H1 (cell line): ENCODE data around the gene RNF225. TPM values are rescaled to one million over a fixed set of nuclear protein-coding genes. Genes with fewer than 3 reads are reported as not detected.

Experiments
- CHD2 ChIP-seq: IDR thresholded peaks from 2 replicates; pipeline ENCODE4 v1.6.1; 2012; ENCODE audit warnings: low read length, improper control_type of control experiment
- CHD7 ChIP-seq: fragments of 300-600 bp; sonication (generic); IDR thresholded peaks from 2 replicates; pipeline ENCODE4 v1.7.1; 2012; ENCODE audit warnings: low read length, moderate library complexity, mild to moderate bottlenecking, inconsistent platforms; ENCODE audit not compliant: insufficient replicate concordance
- CTBP2 ChIP-seq: IDR thresholded peaks from 2 replicates; pipeline ENCODE4 v1.7.0; 2011; ENCODE audit warnings: borderline replicate concordance, mild to moderate bottlenecking, moderate library complexity, mixed read lengths, low read length; ENCODE audit not compliant: insufficient read depth, insufficient read length
- E2F6 ChIP-seq: IDR thresholded peaks from 2 replicates; pipeline ENCODE4 v1.6.1; 2012; ENCODE audit warnings: inconsistent platforms
- EZH2 ChIP-seq: fragments of 200-600 bp; sonication (generic); IDR thresholded peaks from 2 replicates; pipeline ENCODE4 v1.7.1; 2012; ENCODE audit warnings: low read depth, mild to moderate bottlenecking, moderate library complexity, low read length, inconsistent platforms; ENCODE audit not compliant: severe bottlenecking
- KDM4A ChIP-seq: IDR thresholded peaks from one replicate; pipeline ENCODE4 v1.7.1; 2012; ENCODE audit warnings: low read depth, mild to moderate bottlenecking, moderate library complexity, low read length, inconsistent platforms; ENCODE audit not compliant: severe bottlenecking
- SIX5 ChIP-seq: IDR thresholded peaks from 2 replicates; pipeline ENCODE4 v1.6.1; 2011; ENCODE audit warnings: mild to moderate bottlenecking, low read depth, low read length
- SP1 ChIP-seq: IDR thresholded peaks from 2 replicates; pipeline ENCODE4 v1.6.1; 2011; ENCODE audit warnings: low read depth, low read length
- SUZ12 ChIP-seq: fragments of 200-600 bp; sonication (generic); IDR thresholded peaks from 2 replicates; pipeline ENCODE4 v1.6.1; 2012; ENCODE audit warnings: mild to moderate bottlenecking, inconsistent platforms, low read length, moderate library complexity, mixed read lengths
- TBP ChIP-seq: IDR thresholded peaks from 2 replicates; pipeline ENCODE4 v1.6.1; 2011; ENCODE audit warnings: low read depth, low read length, improper control_type of control experiment
- polyA plus RNA-seq, 7 experiments: library from polyadenylated mRNA; depleted of rRNA in 3 of 7; stranded (reverse) in 5 of 7; unstranded in 2 of 7; fragments of >200 nt in 5 of 7; fragments of 200-250 nt in 2 of 7; gene quantifications; 1 replicate in 5 of 7; 2 replicates in 1 of 7; 4 replicates in 1 of 7; pipeline versions ENCODE4 v1.2.1 to v1.2.3, GENCODE V29; 2011 to 2013; ENCODE audit warnings: missing spikeins in 2 of 7, mixed read lengths in 2 of 7
- total RNA-seq: library from RNA; stranded (reverse); fragmentation: NEBNext Ultra II Directional; extraction: Animal tissue kit (Norgen Biotek cat#: 25700); gene quantifications from 2 replicates; pipeline ENCODE4 v1.2.1, GENCODE V29; 2021

The RNF225 gene
- total and polyA plus RNA-seq, 2 of the 8 experiments (the other 6 are each of a cell fraction or from before 2014, with no cell fraction given), result 0.17 to 1.0 TPM

DNA sequence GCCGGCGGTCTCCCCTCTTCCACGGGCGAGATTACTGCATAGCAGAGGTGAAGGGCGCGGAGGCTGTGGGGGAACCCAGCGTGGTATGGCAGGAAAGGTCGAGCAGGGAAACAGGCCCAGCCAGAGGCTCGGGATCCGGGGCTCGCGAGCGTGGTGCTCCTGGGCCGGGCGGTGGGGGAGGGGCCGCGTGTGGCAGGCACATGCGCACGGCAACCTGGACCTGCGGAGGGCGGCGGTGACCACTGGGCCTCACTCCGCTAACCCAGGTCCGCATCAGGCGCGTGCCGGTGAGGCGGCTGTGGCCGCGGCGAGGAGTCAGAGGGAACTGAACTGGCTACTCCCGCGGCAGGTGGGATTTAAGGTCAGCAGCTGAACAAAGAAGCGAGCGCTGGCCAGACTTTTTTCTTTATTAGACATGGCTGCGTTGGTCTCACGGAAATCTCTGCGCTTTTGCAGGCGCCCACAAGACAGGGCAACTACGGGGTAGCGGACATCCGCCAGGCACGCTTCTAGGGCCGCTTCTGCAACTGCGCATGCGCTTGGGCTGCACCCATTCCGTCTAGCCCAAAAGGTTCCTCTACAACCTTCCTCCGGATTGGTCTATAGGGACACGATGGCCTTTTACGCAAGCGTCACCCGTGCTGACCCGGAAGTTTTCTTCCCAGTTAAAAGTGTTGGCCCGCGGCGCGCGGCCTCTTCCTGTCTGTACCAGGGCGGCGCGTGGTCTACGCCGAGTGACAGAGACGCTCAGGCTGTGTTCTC lies 8.7 kb upstream of the RNF225 start, which contains the start of gene RPS5 (continued):
- TF ChIP-seq CHD7 (no peak), TBP (peak; percentile 97), SUZ12 (no peak), EZH2 (no peak), CHD2 (peak; percentile 67), E2F6 (peak; percentile 77), SP1 (no peak), KDM4A (peak; percentile 83), CTBP2 (no peak), SIX5 (no peak)
